NCI-H748 (cell line): ENCODE results near the gene CLMN.

Experiments used
- DNase-seq: peaks from one replicate; lab custom pipeline; 2025; ENCODE audit not compliant: unreplicated experiment; lab: John Stamatoyannopoulos, UW

Gene CLMN

GRCh38 chr14:95321693-95322455 lies 2.2 kb upstream of the CLMN start:
- no peak for DNase-seq

GRCh38 chr14:95320955-95321600 lies 1.4 kb upstream of the CLMN start:
- no peak for DNase-seq

- no peak for DNase-seq
These were observed 579 bp upstream of the CLMN start for GRCh38 chr14:95320078-95320895.

GRCh38 chr14:95318399-95319311 lies 1.1 kb downstream of the CLMN start:
- DNase-seq, result no peak

GRCh38 chr14:95317817-95318343 lies 1.8 kb downstream of the CLMN start:
- no peak for DNase-seq

- peak; percentile 50 for DNase-seq
These were observed 2.9 kb downstream of the CLMN start for GRCh38 chr14:95316821-95317220.

GRCh38 chr14:95315579-95315978 lies 4.1 kb downstream of the CLMN start:
- DNase-seq, result no peak

GRCh38 chr14:95315156-95315555 lies 4.6 kb downstream of the CLMN start:
- no peak for DNase-seq

GRCh38 chr14:95314609-95315008 lies 5.1 kb downstream of the CLMN start:
- DNase-seq, result no peak

GRCh38 chr14:95313707-95314106 lies 6.0 kb downstream of the CLMN start:
- DNase-seq, result no peak

- no peak for DNase-seq
These were observed 6.5 kb downstream of the CLMN start for GRCh38 chr14:95313190-95313589.

GRCh38 chr14:95312311-95312710 lies 7.4 kb downstream of the CLMN start:
- no peak for DNase-seq

- no peak for DNase-seq
These were observed 8.0 kb downstream of the CLMN start for GRCh38 chr14:95311752-95312151.

- DNase-seq, result no peak
These were observed 8.9 kb downstream of the CLMN start for GRCh38 chr14:95310635-95311380.

GRCh38 chr14:95309261-95310051 lies 10.3 kb downstream of the CLMN start:
- DNase-seq, result no peak

GRCh38 chr14:95308073-95308472 lies 11.6 kb downstream of the CLMN start:
- DNase-seq, result no peak

- no peak for DNase-seq
These were observed 12.2 kb downstream of the CLMN start for GRCh38 chr14:95307402-95308041.

GRCh38 chr14:95305940-95306339 lies 13.8 kb downstream of the CLMN start:
- DNase-seq, result no peak

GRCh38 chr14:95305145-95305544 lies 14.6 kb downstream of the CLMN start:
- no peak for DNase-seq
